GM21737 (cell line): ENCODE measurements around the gene CEP250.

Source experiments
- ATAC-seq: cut with Tn5 transposase; IDR thresholded peaks from one replicate; pipeline ENCODE4 v1.9.1; 2021; ENCODE audit warnings: mild to moderate bottlenecking, moderate library complexity; ENCODE audit not compliant: unreplicated experiment

CEP250 gene

DNA sequence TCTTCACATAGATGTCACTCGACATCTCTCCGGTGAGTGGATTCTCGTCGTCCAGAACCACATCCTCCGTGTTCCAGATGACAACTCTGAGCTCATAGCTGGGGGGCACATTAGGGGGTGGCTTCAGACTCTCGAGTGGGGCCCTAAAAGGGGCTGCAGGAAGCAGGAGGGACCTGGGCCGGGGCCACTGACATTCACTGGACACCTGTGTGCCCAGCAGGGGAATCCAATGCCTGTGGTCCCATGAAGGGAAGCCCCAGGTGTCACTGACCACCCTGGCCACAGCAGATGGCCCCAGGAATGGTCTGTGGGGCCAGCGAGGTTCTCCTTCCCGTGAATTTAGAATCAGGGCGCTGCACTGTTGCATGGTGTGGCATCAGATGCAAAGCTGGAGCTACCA, 105.1 kb downstream of the CEP250 start:
- ATAC-seq: no peak

DNA sequence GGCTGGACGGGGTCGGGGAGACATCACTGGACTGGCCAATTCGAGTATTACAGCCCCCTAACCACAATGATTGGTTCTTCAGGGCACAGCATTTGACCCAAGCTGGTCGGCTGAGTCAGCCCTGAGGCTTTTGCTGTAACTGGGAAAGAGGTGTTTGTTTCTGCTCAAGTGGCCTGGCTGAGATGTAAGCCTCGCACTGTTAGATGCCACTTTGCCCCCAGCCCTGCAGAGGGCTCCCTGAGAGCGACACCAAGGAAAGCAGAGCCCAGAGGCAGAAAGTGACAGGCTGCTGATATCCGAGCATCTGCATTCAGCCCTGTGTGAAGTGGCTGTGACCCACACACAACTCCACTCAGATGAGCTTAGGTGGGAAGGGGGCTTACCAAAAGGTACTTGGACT, 105.9 kb downstream of the CEP250 start:
- no peak for ATAC-seq

GRCh38 chr20:35561671-35562070, 106.3 kb downstream of the CEP250 start:
- no peak for ATAC-seq

- no peak for ATAC-seq
These were observed 107.2 kb downstream of the CEP250 start for GRCh38 chr20:35562541-35563110.

GRCh38 chr20:35563834-35564233, 108.4 kb downstream of the CEP250 start:
- no peak for ATAC-seq

GRCh38 chr20:35564905-35565304, 109.5 kb downstream of the CEP250 start:
- ATAC-seq: no peak

DNA sequence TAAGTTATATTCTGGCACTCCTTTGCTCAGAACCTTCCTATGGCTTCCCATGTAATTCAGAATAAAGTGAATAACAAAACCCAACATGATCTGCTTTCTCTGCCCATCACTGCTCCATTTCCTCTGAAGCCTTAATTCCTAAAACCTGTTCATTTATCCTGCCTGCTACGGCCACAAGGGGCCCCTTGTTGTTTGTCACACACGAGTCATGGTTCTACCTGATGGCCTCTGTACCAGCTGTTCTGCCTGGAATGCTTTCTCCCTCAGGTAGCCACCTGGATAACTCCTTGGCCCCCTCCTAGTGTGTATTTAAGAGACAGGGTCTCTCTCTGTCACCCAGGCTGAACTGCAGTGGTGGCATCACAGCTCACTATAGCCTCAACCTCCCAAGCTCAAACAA, 113.2 kb downstream of the CEP250 start:
- no peak for ATAC-seq
